Astrocyte (in vitro differentiated cells and primary cell): ENCODE data around the gene YKT6. TPM values are rescaled to one million over a fixed set of nuclear protein-coding genes. Genes with fewer than 3 reads are reported as not detected.

Source experiments
- DNase-seq: peaks from one replicate; pipeline ENCODE4 v3.0.0-alpha.2; 2010; ENCODE audit warnings: low read depth
- FAIRE-seq: peaks from 2 replicates; lab custom pipeline; 2011; peaks lifted over from hg19 to GRCh38; lab: Jason Lieb, UNC
- H2AFZ ChIP-seq: 2 replicates; pipeline ENCODE4 v1.6.0; 2012; ENCODE audit warnings: low read depth, low read length, inconsistent platforms
- H3K27ac ChIP-seq: 2 replicates; pipeline ENCODE4 v1.5.1; 2011; ENCODE audit warnings: low read depth, low read length, inconsistent platforms
- H3K27me3 ChIP-seq: 2 replicates; pipeline ENCODE4 v1.6.0; 2011; ENCODE audit warnings: low read length, inconsistent platforms; ENCODE audit not compliant: insufficient read depth
- H3K36me3 ChIP-seq: 2 replicates; pipeline ENCODE4 v1.5.1; 2011; ENCODE audit warnings: low read length, inconsistent platforms; ENCODE audit not compliant: insufficient read depth
- H3K4me1 ChIP-seq: 2 replicates; pipeline ENCODE4 v1.5.1; 2011; ENCODE audit warnings: low read length, inconsistent platforms; ENCODE audit not compliant: insufficient read depth
- H3K4me2 ChIP-seq: 2 replicates; pipeline ENCODE4 v1.6.0; 2012; ENCODE audit warnings: low read length, inconsistent platforms
- H3K4me3 ChIP-seq: 2 replicates; pipeline ENCODE4 v1.5.1; 2011; ENCODE audit warnings: low read depth, mild to moderate bottlenecking, low read length, inconsistent platforms; ENCODE audit not compliant: insufficient read depth
- H3K79me2 ChIP-seq: 2 replicates; pipeline ENCODE4 v1.6.0; 2012; ENCODE audit warnings: mild to moderate bottlenecking, low read length, inconsistent platforms; ENCODE audit not compliant: insufficient read depth
- H3K9ac ChIP-seq: 2 replicates; pipeline ENCODE4 v1.6.0; 2012; ENCODE audit warnings: mild to moderate bottlenecking, low read length, inconsistent platforms
- H3K9me3 ChIP-seq: 2 replicates; pipeline ENCODE4 v1.5.1; 2012; ENCODE audit warnings: low read depth, mild to moderate bottlenecking, low read length, inconsistent platforms; ENCODE audit not compliant: insufficient read depth
- H4K20me1 ChIP-seq: 2 replicates; pipeline ENCODE4 v1.6.0; 2012; ENCODE audit warnings: low read length, inconsistent platforms; ENCODE audit not compliant: insufficient read depth
- H3K27ac Mint-ChIP-seq: one replicate; pipeline ENCODE4 v1.8.0; 2021; ENCODE audit warnings: mild to moderate bottlenecking, mixed read lengths; ENCODE audit not compliant: unreplicated experiment
- H3K27me3 Mint-ChIP-seq: one replicate; pipeline ENCODE4 v1.8.0; 2021; ENCODE audit warnings: low read depth, mixed read lengths; ENCODE audit not compliant: unreplicated experiment
- H3K36me3 Mint-ChIP-seq: one replicate; pipeline ENCODE4 v1.8.0; 2021; ENCODE audit warnings: low read depth, mixed read lengths; ENCODE audit not compliant: unreplicated experiment
- H3K4me1 Mint-ChIP-seq: one replicate; pipeline ENCODE4 v1.8.0; 2021; ENCODE audit warnings: low read depth, mixed read lengths; ENCODE audit not compliant: unreplicated experiment
- H3K4me3 Mint-ChIP-seq: one replicate; pipeline ENCODE4 v1.8.0; 2021; ENCODE audit warnings: mild to moderate bottlenecking, moderate library complexity, mixed read lengths; ENCODE audit not compliant: unreplicated experiment
- H3K9me3 Mint-ChIP-seq: one replicate; pipeline ENCODE4 v1.8.0; 2021; ENCODE audit warnings: mild to moderate bottlenecking, mixed read lengths; ENCODE audit not compliant: unreplicated experiment
- EZH2 ChIP-seq: IDR thresholded peaks from 2 replicates; pipeline ENCODE4 v1.6.1; 2012; ENCODE audit warnings: mild to moderate bottlenecking, low read length, inconsistent platforms; ENCODE audit not compliant: insufficient read depth
- total RNA-seq: library from RNA; stranded (reverse); gene quantifications from 2 replicates; pipeline ENCODE4 v1.2.1, GENCODE V29; 2021
- TF ChIP-seq, protein P1 (sequence below): IDR thresholded peaks from 2 replicates; pipeline ENCODE4 v1.5.1; 2011; ENCODE audit warnings: low read depth, mild to moderate bottlenecking, inconsistent platforms, low read length, moderate library complexity; ENCODE audit not compliant: insufficient read depth

Gene YKT6
- total RNA-seq, 1 donor from 2014 or later: 216 TPM

DNA sequence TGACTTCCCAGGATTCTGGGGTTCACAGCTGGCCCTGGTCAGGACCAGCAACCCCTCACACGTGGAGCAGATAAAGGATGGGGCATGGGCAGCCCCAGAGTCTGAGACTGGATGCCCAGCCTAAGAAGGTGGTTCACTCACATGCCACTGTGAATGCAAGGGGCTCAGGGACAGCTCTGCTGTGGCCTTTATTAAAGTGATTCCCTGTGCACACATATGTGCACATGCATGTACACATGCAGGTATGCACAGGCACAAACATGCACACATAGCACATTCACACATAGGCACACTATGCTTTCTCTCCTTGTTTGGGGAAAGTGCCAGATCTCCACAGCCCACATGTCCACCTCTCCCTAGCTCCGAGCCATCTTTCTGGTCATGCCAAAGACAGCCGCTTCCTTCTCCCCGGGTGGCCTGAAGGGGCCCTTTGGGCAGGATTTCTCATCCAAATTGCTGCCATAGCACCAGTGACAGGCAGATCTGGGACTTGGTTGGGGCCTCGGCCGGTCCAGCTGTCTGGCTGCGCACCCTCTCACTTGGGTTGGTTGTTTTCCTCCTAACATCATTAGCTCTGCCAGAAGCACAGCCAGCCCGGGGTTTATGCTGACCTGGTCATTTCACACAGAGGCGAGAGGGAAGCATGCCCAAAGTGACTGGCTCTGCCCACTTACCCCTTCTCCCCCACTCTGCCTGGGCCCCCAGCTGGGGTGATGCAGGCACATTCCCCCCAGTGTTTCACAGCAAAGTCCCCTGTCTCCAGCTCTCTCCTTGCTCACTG lies 13.0 kb upstream of the YKT6 start:
- no peak overlapping the region for H2AFZ ChIP-seq
- H3K4me2 ChIP-seq: no peak overlapping the region
- no peak overlapping the region for H3K27ac Mint-ChIP-seq
- DNase-seq: no peak
- H3K9me3 Mint-ChIP-seq: peaks cover 4% of the 10 kb centered on the region
- peaks cover 3% of the 10 kb centered on the region for H3K36me3 Mint-ChIP-seq
- H3K27ac ChIP-seq: no peak overlapping the region
- no peak overlapping the region for H3K9ac ChIP-seq
- peaks cover 4% of the 10 kb centered on the region for H3K9me3 ChIP-seq
- FAIRE-seq: no peak
- H3K4me1 ChIP-seq: peaks cover 18% of the 10 kb centered on the region
- H3K4me1 Mint-ChIP-seq: peaks cover 14% of the 10 kb centered on the region
- H3K27me3 ChIP-seq: no peaks in the 10 kb centered on the region
- no peak overlapping the region for H3K4me3 ChIP-seq
- H3K36me3 ChIP-seq: no peaks in the 10 kb centered on the region
- TF ChIP-seq, protein P1, sequence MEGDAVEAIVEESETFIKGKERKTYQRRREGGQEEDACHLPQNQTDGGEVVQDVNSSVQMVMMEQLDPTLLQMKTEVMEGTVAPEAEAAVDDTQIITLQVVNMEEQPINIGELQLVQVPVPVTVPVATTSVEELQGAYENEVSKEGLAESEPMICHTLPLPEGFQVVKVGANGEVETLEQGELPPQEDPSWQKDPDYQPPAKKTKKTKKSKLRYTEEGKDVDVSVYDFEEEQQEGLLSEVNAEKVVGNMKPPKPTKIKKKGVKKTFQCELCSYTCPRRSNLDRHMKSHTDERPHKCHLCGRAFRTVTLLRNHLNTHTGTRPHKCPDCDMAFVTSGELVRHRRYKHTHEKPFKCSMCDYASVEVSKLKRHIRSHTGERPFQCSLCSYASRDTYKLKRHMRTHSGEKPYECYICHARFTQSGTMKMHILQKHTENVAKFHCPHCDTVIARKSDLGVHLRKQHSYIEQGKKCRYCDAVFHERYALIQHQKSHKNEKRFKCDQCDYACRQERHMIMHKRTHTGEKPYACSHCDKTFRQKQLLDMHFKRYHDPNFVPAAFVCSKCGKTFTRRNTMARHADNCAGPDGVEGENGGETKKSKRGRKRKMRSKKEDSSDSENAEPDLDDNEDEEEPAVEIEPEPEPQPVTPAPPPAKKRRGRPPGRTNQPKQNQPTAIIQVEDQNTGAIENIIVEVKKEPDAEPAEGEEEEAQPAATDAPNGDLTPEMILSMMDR: no peak
- TF ChIP-seq EZH2: no peak
- no peaks in the 10 kb centered on the region for H4K20me1 ChIP-seq
- peaks cover 12% of the 10 kb centered on the region for H3K27me3 Mint-ChIP-seq
- H3K4me3 Mint-ChIP-seq: no peak overlapping the region
- H3K79me2 ChIP-seq: no peaks in the 10 kb centered on the region

DNA sequence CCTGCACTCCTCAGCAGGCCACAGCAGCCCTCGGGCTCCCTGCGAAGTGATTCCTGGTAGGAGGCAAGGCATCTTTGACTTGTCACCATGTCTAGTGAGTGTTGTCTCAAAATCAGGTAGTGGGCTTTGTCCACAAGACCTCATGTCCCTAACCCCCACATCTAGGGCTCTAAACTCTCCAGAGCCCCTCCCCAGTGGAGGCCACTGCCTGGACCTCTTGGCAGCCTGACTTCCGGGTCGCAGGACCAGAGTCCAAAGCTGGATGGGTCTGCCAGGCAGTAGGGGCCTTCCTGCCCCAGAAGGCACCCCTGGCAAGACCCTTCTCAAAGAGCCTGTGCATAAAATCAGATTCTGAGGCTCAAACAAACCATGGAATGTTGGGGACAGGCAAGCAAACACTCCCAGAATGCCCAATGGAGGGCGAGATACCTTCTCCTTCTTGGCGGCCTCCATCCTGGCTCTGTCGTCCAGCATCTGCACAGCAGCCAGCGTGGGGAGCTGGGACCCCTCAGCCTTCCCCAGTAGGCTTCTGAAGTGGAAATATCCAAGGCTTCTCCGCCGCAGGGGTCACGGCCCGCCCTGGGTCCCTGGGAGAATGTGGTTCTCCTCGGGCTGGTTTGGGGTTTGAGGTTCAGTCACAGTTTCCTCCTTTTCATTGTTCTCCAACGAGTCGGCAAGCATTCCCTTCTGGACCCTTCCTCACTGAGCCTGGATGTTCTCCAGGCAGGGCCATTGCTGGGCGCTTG lies 12.1 kb upstream of the YKT6 start:
- no peak overlapping the region for H3K27ac Mint-ChIP-seq
- DNase-seq (no peak), FAIRE-seq (no peak)
- no peak overlapping the region for H3K4me3 Mint-ChIP-seq
- H3K36me3 ChIP-seq: no peaks in the 10 kb centered on the region
- H4K20me1 ChIP-seq: no peaks in the 10 kb centered on the region
- no peaks in the 10 kb centered on the region for H3K9me3 Mint-ChIP-seq
- H3K4me2 ChIP-seq: no peak overlapping the region
- H3K4me3 ChIP-seq: no peak overlapping the region
- peaks cover 17% of the 10 kb centered on the region for H3K4me1 ChIP-seq
- H3K27me3 Mint-ChIP-seq: peaks cover 12% of the 10 kb centered on the region
- H3K4me1 Mint-ChIP-seq: peaks cover 14% of the 10 kb centered on the region
- no peaks in the 10 kb centered on the region for H3K27me3 ChIP-seq
- no peak overlapping the region for H3K9ac ChIP-seq
- H2AFZ ChIP-seq: no peak overlapping the region
- H3K36me3 Mint-ChIP-seq: no peaks in the 10 kb centered on the region
- no peak for TF ChIP-seq EZH2
- TF ChIP-seq, protein P1: no peak
- no peaks in the 10 kb centered on the region for H3K9me3 ChIP-seq
- no peak overlapping the region for H3K27ac ChIP-seq
- no peaks in the 10 kb centered on the region for H3K79me2 ChIP-seq
